ENCODE data around the gene SEC61G.

GRCh38 chr7:54783952-54784351 lies 24.9 kb upstream of the SEC61G start:
- TF ChIP-seq CTCF (IDR thresholded peaks at IDR 0.05) = no peak
- no peak for TF ChIP-seq POLR2AphosphoS5 (IDR thresholded peaks at IDR 0.05; ENCODE audit: low read depth, low read length)
